ENCODE results near the gene CARMIL1. TPM values are rescaled to one million over a fixed set of nuclear protein-coding genes. Genes with fewer than 3 reads are reported as not detected.

The CARMIL1 gene
- 10 to 100 TPM; 13.9 to 47.6 (median 30.4) TPM for total RNA-seq

DNA sequence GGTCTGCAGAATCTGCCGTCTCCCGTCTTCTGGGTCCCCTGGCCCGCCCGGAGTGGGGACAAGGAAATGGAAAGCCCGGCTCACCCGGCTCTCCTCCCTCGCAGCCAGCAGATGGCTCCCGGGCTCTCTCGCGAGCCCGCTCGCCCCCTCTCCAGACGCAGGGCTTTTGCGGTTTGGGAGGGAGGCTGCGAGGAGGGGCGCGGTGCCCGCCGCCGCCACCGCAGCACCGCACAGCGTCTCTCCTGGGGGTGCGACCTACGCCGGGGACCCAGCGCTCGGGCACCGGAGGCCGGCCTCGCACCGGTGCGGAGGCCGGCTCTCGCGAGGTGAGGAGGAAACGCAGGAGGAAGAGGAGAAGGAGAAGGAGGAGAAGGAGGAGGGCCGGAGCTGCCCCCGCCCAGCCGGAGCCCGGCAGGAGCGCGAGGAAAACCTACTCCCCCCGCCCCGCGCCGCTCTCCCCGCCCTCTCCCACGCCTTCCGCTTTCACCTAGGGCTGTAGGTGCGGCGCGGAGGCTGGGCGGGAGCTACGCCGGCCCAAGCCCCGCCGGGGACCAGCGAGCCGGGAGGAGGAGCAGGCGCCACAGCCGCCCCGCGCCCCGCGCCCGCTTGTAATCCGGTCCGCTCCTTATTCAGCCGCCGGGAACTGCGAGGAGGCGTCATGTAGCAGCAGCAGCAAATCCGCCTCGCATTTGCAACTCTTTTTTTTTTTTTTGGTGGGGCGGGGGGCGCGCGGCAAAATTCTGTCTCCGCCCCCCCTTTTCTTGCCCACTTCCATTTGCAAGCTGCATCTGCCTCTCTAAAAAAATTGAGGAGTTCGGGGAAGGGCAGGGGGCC is at the start of gene CARMIL1:
CARMIL1 (plus strand) TSS at position 461 of the 834 bp plus-strand sequence. CDS start 422 bp downstream, outside the sequence.
- TF ChIP-seq, protein P1, sequence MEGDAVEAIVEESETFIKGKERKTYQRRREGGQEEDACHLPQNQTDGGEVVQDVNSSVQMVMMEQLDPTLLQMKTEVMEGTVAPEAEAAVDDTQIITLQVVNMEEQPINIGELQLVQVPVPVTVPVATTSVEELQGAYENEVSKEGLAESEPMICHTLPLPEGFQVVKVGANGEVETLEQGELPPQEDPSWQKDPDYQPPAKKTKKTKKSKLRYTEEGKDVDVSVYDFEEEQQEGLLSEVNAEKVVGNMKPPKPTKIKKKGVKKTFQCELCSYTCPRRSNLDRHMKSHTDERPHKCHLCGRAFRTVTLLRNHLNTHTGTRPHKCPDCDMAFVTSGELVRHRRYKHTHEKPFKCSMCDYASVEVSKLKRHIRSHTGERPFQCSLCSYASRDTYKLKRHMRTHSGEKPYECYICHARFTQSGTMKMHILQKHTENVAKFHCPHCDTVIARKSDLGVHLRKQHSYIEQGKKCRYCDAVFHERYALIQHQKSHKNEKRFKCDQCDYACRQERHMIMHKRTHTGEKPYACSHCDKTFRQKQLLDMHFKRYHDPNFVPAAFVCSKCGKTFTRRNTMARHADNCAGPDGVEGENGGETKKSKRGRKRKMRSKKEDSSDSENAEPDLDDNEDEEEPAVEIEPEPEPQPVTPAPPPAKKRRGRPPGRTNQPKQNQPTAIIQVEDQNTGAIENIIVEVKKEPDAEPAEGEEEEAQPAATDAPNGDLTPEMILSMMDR (IDR thresholded peaks at IDR 0.05; ENCODE audit: low read depth): no peak

DNA sequence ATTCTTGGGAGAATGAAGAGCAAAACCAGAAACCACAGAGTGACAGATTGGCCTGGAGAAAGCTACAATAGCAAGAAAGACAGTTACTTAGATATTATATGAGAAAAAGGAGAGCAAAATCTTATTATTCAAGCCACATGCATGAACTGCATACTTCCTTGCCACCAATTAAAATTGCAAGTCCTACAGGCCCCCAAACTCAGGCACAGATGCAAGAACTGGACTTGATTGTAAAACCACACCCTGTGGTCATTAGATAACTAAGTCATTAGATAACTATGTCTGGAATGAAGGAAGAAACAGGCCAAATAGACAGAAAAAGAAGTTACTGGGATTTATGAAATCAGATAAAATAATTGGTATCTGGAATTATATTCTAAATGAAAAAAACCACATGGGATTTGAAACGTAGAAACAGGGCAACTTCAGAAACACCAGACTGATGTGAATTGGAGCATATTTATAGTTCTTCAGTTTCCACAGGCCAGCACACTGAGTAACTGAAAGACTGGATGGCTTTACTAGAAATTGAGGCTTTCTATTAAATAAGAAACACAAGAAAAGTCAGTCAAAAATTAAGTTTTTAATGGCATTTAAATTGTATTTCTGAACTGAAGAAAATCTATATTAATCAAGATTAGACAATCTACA is 49.4 kb upstream of the CARMIL1 start:
- TF ChIP-seq, protein P1 (IDR thresholded peaks at IDR 0.05; ENCODE audit: low read depth): no peak

DNA sequence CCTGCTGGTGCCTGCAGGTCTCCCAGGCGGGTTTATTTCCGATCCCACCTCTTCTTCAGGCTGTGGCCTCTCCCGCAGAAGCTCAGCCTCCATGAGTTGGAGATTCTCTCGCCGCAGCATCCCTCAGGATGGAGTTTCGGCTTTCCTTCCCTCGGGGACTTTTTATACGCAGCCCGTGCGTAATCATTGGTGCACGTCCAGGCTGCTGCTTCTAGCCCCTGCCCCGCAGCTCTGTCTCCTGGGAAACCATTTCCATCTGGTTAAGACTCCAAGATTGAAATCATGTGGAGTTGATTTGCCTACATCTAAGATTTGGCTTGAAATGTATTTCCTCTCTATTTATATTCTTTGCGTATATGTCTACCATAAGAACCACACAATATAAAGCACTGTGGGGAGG is 46.7 kb upstream of the CARMIL1 start:
- TF ChIP-seq, protein P1 (IDR thresholded peaks at IDR 0.05; ENCODE audit: low read depth): no peak

DNA sequence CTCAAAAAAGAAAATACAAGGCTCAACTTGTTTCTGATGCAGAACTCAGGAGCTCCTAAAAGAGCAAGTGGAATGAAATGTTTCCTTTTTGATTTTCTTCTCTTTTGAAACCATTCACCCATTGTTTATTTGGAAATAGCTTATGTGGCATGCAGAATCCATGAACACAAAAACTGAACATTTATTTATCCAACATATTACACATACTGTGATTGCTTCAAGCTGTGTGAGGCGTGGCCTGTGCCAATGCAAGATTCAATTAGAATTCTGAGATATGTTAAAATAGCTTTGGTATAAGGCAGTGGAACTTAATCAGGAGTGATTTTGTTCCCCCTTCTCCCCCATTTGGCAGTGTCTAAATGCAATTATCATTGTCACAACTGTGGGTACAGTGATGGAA is 45.9 kb upstream of the CARMIL1 start:
- TF ChIP-seq, protein P1 (IDR thresholded peaks at IDR 0.05; ENCODE audit: low read depth): no peak

DNA sequence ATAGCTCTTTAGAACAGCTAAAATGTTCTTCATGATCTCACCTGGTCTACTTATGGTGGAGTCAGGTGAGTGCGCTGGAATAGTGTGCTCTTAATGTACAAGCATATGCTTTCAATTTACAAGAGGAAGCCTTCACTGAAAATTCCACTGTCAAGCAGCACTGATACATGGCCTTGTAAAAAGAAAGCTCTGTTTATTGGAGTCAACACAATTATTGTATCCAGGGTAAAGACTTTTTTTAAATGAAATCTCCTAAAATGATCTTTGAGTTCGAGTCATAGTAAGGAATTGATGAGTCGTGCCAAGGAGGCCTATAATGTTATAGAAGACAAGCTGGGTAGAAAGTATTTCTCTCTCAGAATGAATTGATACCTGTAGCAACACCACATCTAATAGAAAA is 41.6 kb upstream of the CARMIL1 start:
- TF ChIP-seq, protein P1 (IDR thresholded peaks at IDR 0.05; ENCODE audit: low read depth): no peak

DNA sequence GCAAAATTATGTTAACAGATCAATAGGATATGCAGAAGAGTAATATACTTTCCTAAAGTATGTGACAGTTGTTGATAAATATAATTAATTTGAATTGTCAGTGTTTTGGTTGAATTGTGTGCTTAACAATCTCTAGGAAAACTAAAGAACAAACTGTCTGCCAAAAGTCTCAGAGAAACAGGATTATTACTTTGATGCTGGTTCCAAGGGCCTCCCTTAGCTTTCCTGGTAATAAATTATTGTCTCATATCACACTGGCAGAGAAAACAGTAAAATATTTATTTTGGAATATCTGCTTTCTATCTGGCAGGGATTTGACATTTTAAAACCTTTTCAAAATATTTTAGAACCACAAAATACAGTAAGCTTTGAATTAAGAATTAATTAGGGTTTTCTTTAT is 40.1 kb upstream of the CARMIL1 start:
- TF ChIP-seq, protein P1 (IDR thresholded peaks at IDR 0.05; ENCODE audit: low read depth): no peak

DNA sequence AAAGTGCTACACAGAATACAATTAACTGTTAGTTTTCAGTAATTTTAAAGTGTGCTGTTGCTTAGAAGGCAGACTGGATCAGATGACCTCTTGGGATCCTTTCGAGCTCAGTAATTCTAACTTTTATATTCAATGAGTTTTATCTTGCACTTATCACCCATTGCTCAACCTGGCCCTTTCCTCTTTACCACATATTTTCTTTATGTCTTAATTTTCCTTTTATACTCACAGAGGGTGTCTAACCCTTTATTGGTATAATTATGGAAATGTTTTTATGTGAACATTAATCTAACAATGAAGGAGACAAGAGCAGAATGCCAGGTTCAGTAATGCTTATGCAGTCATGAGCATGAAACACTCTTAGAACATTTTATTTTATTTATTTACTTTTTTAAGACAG is 39.7 kb upstream of the CARMIL1 start:
- TF ChIP-seq, protein P1 (IDR thresholded peaks at IDR 0.05; ENCODE audit: low read depth): no peak

All from subcutaneous adipose tissue (tissue), 4 donors.